ENCODE measurements around the gene OR4D2.

Gene OR4D2

GRCh38 chr17:58215685-58216084, 48.9 kb downstream of the OR4D2 start:
- Histone ChIP-seq H3K27me3 (ENCODE audit: insufficient read depth, low read length, poor library complexity, severe bottlenecking) (no peaks in the 10 kb centered on the region), H3F3A (ENCODE audit: low read depth) (no peaks in the 10 kb centered on the region), H4K20me1 (ENCODE audit: insufficient read depth, low read length, poor library complexity, severe bottlenecking) (no peaks in the 10 kb centered on the region), H3K4me3 (ENCODE audit: low read length, poor library complexity, severe bottlenecking) (no peak overlapping the region), H3K4me1 (ENCODE audit: insufficient read depth, low read length, poor library complexity, severe bottlenecking) (peaks cover 13% of the 10 kb centered on the region), H3K9ac (ENCODE audit: low read depth, low read length, poor library complexity, severe bottlenecking) (no peak overlapping the region), H3K9me2 (replicated peaks; ENCODE audit: low read depth, low read length) (no peaks in the 10 kb centered on the region), H3K36me3 (ENCODE audit: insufficient read depth, low read length) (peaks cover 5% of the 10 kb centered on the region; the same call in 1 of the 2 replicates), H3K4me2 (ENCODE audit: low read depth, low read length, poor library complexity, severe bottlenecking) (no peak overlapping the region), H3K79me2 (ENCODE audit: insufficient read depth, low read length) (no peaks in the 10 kb centered on the region), H2AFZ (ENCODE audit: low read length) (no peak overlapping the region), H3K9me3 (ENCODE audit: insufficient read depth, low read depth, low read length) (no peaks in the 10 kb centered on the region)
- no peak for TF ChIP-seq EZH2phosphoT487 (IDR thresholded peaks at IDR 0.05; ENCODE audit: borderline replicate concordance)
- TF ChIP-seq, protein P1, sequence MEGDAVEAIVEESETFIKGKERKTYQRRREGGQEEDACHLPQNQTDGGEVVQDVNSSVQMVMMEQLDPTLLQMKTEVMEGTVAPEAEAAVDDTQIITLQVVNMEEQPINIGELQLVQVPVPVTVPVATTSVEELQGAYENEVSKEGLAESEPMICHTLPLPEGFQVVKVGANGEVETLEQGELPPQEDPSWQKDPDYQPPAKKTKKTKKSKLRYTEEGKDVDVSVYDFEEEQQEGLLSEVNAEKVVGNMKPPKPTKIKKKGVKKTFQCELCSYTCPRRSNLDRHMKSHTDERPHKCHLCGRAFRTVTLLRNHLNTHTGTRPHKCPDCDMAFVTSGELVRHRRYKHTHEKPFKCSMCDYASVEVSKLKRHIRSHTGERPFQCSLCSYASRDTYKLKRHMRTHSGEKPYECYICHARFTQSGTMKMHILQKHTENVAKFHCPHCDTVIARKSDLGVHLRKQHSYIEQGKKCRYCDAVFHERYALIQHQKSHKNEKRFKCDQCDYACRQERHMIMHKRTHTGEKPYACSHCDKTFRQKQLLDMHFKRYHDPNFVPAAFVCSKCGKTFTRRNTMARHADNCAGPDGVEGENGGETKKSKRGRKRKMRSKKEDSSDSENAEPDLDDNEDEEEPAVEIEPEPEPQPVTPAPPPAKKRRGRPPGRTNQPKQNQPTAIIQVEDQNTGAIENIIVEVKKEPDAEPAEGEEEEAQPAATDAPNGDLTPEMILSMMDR (conservative IDR thresholded peaks at IDR 0.05; ENCODE audit: low read length) = peak; percentile 33; the same call in 1 of the 2 replicates

GRCh38 chr17:58217766-58218165, 51.0 kb downstream of the OR4D2 start:
- Histone ChIP-seq H3K36me3 (ENCODE audit: insufficient read depth, low read length) (peaks cover 1% of the 10 kb centered on the region; the same call in 1 of the 2 replicates), H3K9ac (ENCODE audit: low read depth, low read length, poor library complexity, severe bottlenecking) (no peak overlapping the region), H3K9me3 (ENCODE audit: insufficient read depth, low read depth, low read length) (no peaks in the 10 kb centered on the region), H3F3A (ENCODE audit: low read depth) (no peaks in the 10 kb centered on the region), H3K9me2 (replicated peaks; ENCODE audit: low read depth, low read length) (no peaks in the 10 kb centered on the region), H4K20me1 (ENCODE audit: insufficient read depth, low read length, poor library complexity, severe bottlenecking) (no peaks in the 10 kb centered on the region), H3K27me3 (ENCODE audit: insufficient read depth, low read length, poor library complexity, severe bottlenecking) (no peaks in the 10 kb centered on the region), H3K4me1 (ENCODE audit: insufficient read depth, low read length, poor library complexity, severe bottlenecking) (peaks cover 13% of the 10 kb centered on the region), H3K4me2 (ENCODE audit: low read depth, low read length, poor library complexity, severe bottlenecking) (no peak overlapping the region), H3K4me3 (ENCODE audit: low read length, poor library complexity, severe bottlenecking) (no peak overlapping the region), H2AFZ (ENCODE audit: low read length) (no peak overlapping the region), H3K79me2 (ENCODE audit: insufficient read depth, low read length) (no peaks in the 10 kb centered on the region)
- TF ChIP-seq EZH2phosphoT487 (IDR thresholded peaks at IDR 0.05; ENCODE audit: borderline replicate concordance) = no peak
- TF ChIP-seq, protein P1 (conservative IDR thresholded peaks at IDR 0.05; ENCODE audit: low read length) = no peak

GRCh38 chr17:58219007-58219788, 52.4 kb downstream of the OR4D2 start, which contains the start of gene MKS1:
MKS1 (minus strand) TSS chr17:58219255; CDS start chr17:58219230, 25 bp downstream.
- no peak for TF ChIP-seq EZH2phosphoT487 (IDR thresholded peaks at IDR 0.05; ENCODE audit: borderline replicate concordance)
- TF ChIP-seq, protein P1 (conservative IDR thresholded peaks at IDR 0.05; ENCODE audit: low read length) = peak; percentile 59
- Histone ChIP-seq H3K4me2 (ENCODE audit: low read depth, low read length, poor library complexity, severe bottlenecking) (peak within 1 kb of the TSS; percentile 87), H3K9ac (ENCODE audit: low read depth, low read length, poor library complexity, severe bottlenecking) (peak within 1 kb of the TSS; percentile 74), H4K20me1 (ENCODE audit: insufficient read depth, low read length, poor library complexity, severe bottlenecking) (no peaks in the 10 kb centered on the region), H3K4me3 (ENCODE audit: low read length, poor library complexity, severe bottlenecking) (peak within 1 kb of the TSS; percentile 76), H3K36me3 (ENCODE audit: insufficient read depth, low read length) (no peaks in the 10 kb centered on the region), H3K27me3 (ENCODE audit: insufficient read depth, low read length, poor library complexity, severe bottlenecking) (no peaks in the 10 kb centered on the region), H3K9me3 (ENCODE audit: insufficient read depth, low read depth, low read length) (no peaks in the 10 kb centered on the region), H2AFZ (ENCODE audit: low read length) (peak within 1 kb of the TSS; percentile 96), H3F3A (ENCODE audit: low read depth) (no peaks in the 10 kb centered on the region), H3K79me2 (ENCODE audit: insufficient read depth, low read length) (no peaks in the 10 kb centered on the region), H3K9me2 (replicated peaks; ENCODE audit: low read depth, low read length) (no peaks in the 10 kb centered on the region), H3K4me1 (ENCODE audit: insufficient read depth, low read length, poor library complexity, severe bottlenecking) (peaks cover 13% of the 10 kb centered on the region)

Data from Loucy (cell line).